Measurements from ENCODE around the gene FRS2.

DNA sequence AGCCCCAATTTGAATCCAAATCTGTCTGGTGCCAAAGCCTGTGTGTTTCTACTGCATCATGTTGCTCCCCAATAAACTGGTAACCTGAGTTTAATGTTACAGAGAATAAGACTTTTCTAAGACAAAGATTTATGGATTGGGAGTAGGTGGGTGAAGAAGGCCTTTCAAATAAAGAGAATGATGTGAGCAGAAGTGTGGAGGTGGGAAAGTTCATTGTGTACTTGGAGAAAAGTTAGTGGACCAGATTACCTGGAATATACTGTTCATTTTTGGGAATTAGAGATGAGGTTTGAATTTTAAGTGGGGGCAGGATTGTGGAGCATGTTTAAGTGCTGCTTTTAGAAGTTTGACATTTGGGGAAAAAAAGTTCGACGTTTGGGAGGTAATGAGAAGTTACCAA is 3.1 kb downstream of the FRS2 start:
- TF ChIP-seq, protein P1, sequence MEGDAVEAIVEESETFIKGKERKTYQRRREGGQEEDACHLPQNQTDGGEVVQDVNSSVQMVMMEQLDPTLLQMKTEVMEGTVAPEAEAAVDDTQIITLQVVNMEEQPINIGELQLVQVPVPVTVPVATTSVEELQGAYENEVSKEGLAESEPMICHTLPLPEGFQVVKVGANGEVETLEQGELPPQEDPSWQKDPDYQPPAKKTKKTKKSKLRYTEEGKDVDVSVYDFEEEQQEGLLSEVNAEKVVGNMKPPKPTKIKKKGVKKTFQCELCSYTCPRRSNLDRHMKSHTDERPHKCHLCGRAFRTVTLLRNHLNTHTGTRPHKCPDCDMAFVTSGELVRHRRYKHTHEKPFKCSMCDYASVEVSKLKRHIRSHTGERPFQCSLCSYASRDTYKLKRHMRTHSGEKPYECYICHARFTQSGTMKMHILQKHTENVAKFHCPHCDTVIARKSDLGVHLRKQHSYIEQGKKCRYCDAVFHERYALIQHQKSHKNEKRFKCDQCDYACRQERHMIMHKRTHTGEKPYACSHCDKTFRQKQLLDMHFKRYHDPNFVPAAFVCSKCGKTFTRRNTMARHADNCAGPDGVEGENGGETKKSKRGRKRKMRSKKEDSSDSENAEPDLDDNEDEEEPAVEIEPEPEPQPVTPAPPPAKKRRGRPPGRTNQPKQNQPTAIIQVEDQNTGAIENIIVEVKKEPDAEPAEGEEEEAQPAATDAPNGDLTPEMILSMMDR (IDR thresholded peaks at IDR 0.05), result no peak
- TF ChIP-seq POLR2AphosphoS5 (IDR thresholded peaks at IDR 0.05) (no peak), POLR2A (IDR thresholded peaks at IDR 0.05) (no peak)
